Measurements from ENCODE around the gene KANK3.

GRCh38 chr19:8355631-8356402 is 12.8 kb upstream of the KANK3 start:
- no peak for TF ChIP-seq POLR2A (IDR thresholded peaks at IDR 0.05)
- no peak for TF ChIP-seq CTCF (IDR thresholded peaks at IDR 0.05)
- TF ChIP-seq EP300 (IDR thresholded peaks at IDR 0.05): no peak
